H9 (cell line): ENCODE measurements around the gene SCN11A. TPM values are rescaled to one million over a fixed set of nuclear protein-coding genes. Genes with fewer than 3 reads are reported as not detected.

Experiments
- DNase-seq: peaks from one replicate; pipeline ENCODE4 v3.0.0-alpha.2; 2017
- H2AFZ ChIP-seq: one replicate; pipeline ENCODE4 v1.6.1; 2013; ENCODE audit warnings: mild to moderate bottlenecking, low read length, control low read depth, moderate library complexity
- H2AK5ac ChIP-seq: 2 replicates; pipeline ENCODE4 v1.6.1; 2013; ENCODE audit warnings: low read length, control low read depth, mixed read lengths; ENCODE audit not compliant: insufficient read length
- H2BK120ac ChIP-seq: one replicate; pipeline ENCODE4 v1.6.1; 2013; ENCODE audit warnings: low read depth, mild to moderate bottlenecking, low read length, control low read depth, inconsistent platforms; ENCODE audit not compliant: poor library complexity, severe bottlenecking
- H2BK12ac ChIP-seq: 2 replicates; pipeline ENCODE4 v1.6.1; 2013; ENCODE audit warnings: low read length, control low read depth, mixed read lengths, low read depth; ENCODE audit not compliant: insufficient read length
- H2BK15ac ChIP-seq: 2 replicates; pipeline ENCODE4 v1.6.1; 2013; ENCODE audit warnings: low read depth, low read length, control low read depth
- H2BK20ac ChIP-seq: one replicate; pipeline ENCODE4 v1.6.1; 2013; ENCODE audit warnings: low read depth, mild to moderate bottlenecking, low read length, control low read depth, inconsistent platforms; ENCODE audit not compliant: poor library complexity, severe bottlenecking
- H2BK5ac ChIP-seq: 2 replicates; pipeline ENCODE4 v1.6.1; 2013; ENCODE audit warnings: low read length, control low read depth, mixed read lengths; ENCODE audit not compliant: insufficient read length
- H3K14ac ChIP-seq: 2 replicates; pipeline ENCODE4 v1.6.1; 2013; ENCODE audit warnings: low read length, control low read depth; ENCODE audit not compliant: insufficient read depth
- H3K18ac ChIP-seq: 2 replicates; pipeline ENCODE4 v1.6.1; 2013; ENCODE audit warnings: low read depth, mild to moderate bottlenecking, mixed read lengths, low read length, control low read depth; ENCODE audit not compliant: insufficient read length
- H3K23ac ChIP-seq: 2 replicates; pipeline ENCODE4 v1.6.1; 2013; ENCODE audit warnings: low read length, control low read depth, mixed read lengths, low read depth; ENCODE audit not compliant: insufficient read length
- H3K23me2 ChIP-seq: 2 replicates; pipeline ENCODE4 v1.6.1; 2013; ENCODE audit warnings: low read depth, mild to moderate bottlenecking, mixed read lengths, low read length, control low read depth; ENCODE audit not compliant: insufficient read length, poor library complexity, severe bottlenecking
- H3K27ac ChIP-seq: 2 replicates; pipeline ENCODE4 v1.5.1; 2013; ENCODE audit warnings: low read length, control low read depth, mixed read lengths, low read depth; ENCODE audit not compliant: insufficient read length
- H3K27me3 ChIP-seq: 2 replicates; pipeline ENCODE4 v1.6.1; 2013; ENCODE audit warnings: low read length, control low read depth, inconsistent platforms; ENCODE audit not compliant: insufficient read depth
- H3K4ac ChIP-seq: 2 replicates; pipeline ENCODE4 v1.6.1; 2013; ENCODE audit warnings: low read depth, mild to moderate bottlenecking, control low read depth, inconsistent platforms, low read length, moderate library complexity
- H3K4me1 ChIP-seq: 2 replicates; pipeline ENCODE4 v1.6.1; 2013; ENCODE audit warnings: low read length, control low read depth, inconsistent platforms; ENCODE audit not compliant: insufficient read depth
- H3K4me2 ChIP-seq: 2 replicates; pipeline ENCODE4 v1.6.1; 2013; ENCODE audit warnings: low read length, control low read depth, mixed read lengths; ENCODE audit not compliant: insufficient read length, insufficient read depth
- H3K56ac ChIP-seq: 2 replicates; pipeline ENCODE4 v1.6.1; 2013; ENCODE audit warnings: low read depth, mild to moderate bottlenecking, mixed read lengths, low read length, control low read depth; ENCODE audit not compliant: insufficient read length
- H3K79me1 ChIP-seq: 2 replicates; pipeline ENCODE4 v1.6.1; 2013; ENCODE audit warnings: low read depth, mild to moderate bottlenecking, moderate library complexity, low read length, control low read depth, inconsistent platforms; ENCODE audit not compliant: insufficient read depth, poor library complexity, severe bottlenecking
- H3K79me2 ChIP-seq: 2 replicates; pipeline ENCODE4 v1.6.1; 2013; ENCODE audit warnings: low read length, control low read depth, inconsistent platforms; ENCODE audit not compliant: insufficient read depth
- H3K9ac ChIP-seq: 2 replicates; pipeline ENCODE4 v1.6.1; 2013; ENCODE audit warnings: low read length, control low read depth, mixed read lengths; ENCODE audit not compliant: insufficient read length; ENCODE audit errors: extremely low read depth
- H3K9me3 ChIP-seq: one replicate; pipeline ENCODE4 v1.6.1; 2013; ENCODE audit warnings: low read depth, low read length, inconsistent platforms; ENCODE audit not compliant: control insufficient read depth
- H3T11ph ChIP-seq: one replicate; pipeline ENCODE4 v1.6.1; 2013; ENCODE audit warnings: mild to moderate bottlenecking, low read length, control low read depth, inconsistent platforms
- H4K20me1 ChIP-seq: one replicate; pipeline ENCODE4 v1.6.1; 2013; ENCODE audit not compliant: control insufficient read depth, insufficient read length, insufficient read depth
- H4K5ac ChIP-seq: 2 replicates; pipeline ENCODE4 v1.6.1; 2013; ENCODE audit warnings: low read depth, mild to moderate bottlenecking, mixed read lengths, low read length, control low read depth; ENCODE audit not compliant: insufficient read length
- H4K8ac ChIP-seq: replicated peaks from 2 replicates; pipeline ENCODE4 v1.6.1; 2013; ENCODE audit warnings: low read length, control low read depth, mixed read lengths, low read depth; ENCODE audit not compliant: insufficient read length
- H4K91ac ChIP-seq: 2 replicates; pipeline ENCODE4 v1.6.1; 2013; ENCODE audit warnings: low read depth, mild to moderate bottlenecking, moderate library complexity, mixed read lengths, low read length, control low read depth; ENCODE audit not compliant: insufficient read length
- H3K27ac Mint-ChIP-seq, 3 experiments: 2 replicates in 2 of 3; 3 replicates in 1 of 3; pipeline ENCODE4 v1.8.0; 2020 to 2021; ENCODE audit warnings: mixed read lengths in 3 of 3, mild to moderate bottlenecking in 1 of 3, moderate library complexity in 1 of 3
- H3K27me3 Mint-ChIP-seq: 2 replicates; pipeline ENCODE4 v1.8.0; 2021; ENCODE audit warnings: low read depth, mild to moderate bottlenecking, moderate library complexity, mixed read lengths
- H3K36me3 Mint-ChIP-seq, 3 experiments: 2 replicates in 2 of 3; 3 replicates in 1 of 3; pipeline ENCODE4 v1.8.0; 2020 to 2021; ENCODE audit warnings: low read depth in 3 of 3, mixed read lengths in 3 of 3; ENCODE audit not compliant: insufficient read depth in 1 of 3
- H3K4me1 Mint-ChIP-seq, 2 experiments: 2 replicates each; pipeline ENCODE4 v1.8.0; 2020; ENCODE audit warnings: mixed read lengths in 2 of 2
- H3K4me3 Mint-ChIP-seq, 2 experiments: 2 replicates in 1 of 2; 3 replicates in 1 of 2; pipeline ENCODE4 v1.8.0; 2020 to 2021; ENCODE audit warnings: mild to moderate bottlenecking in 2 of 2, mixed read lengths in 2 of 2, moderate library complexity in 1 of 2
- H3K9me3 Mint-ChIP-seq, 2 experiments: 2 replicates in 1 of 2; 3 replicates in 1 of 2; pipeline ENCODE4 v1.8.0; 2020; ENCODE audit warnings: mild to moderate bottlenecking in 2 of 2, mixed read lengths in 2 of 2, moderate library complexity in 1 of 2
- CTCF ChIP-seq: fragments of 200-600 bp; sonication (generic); conservative IDR thresholded peaks from 3 replicates; pipeline ENCODE4 v1.8.0; 2021; ENCODE audit warnings: antibody characterized with exemption, mild to moderate bottlenecking
- WGBS: extraction: QIAGEN DNeasy Blood & Tissue Kit; methylation state at CpG from one replicate; pipeline ENCODE4 v1.1.7; 2013; ENCODE audit warnings: missing lambda C conversion rate, low lambda C conversion rate, mixed read lengths; ENCODE audit not compliant: insufficient read length; ENCODE audit errors: extremely low coverage; 5-methylcytosine and 5-hydroxymethylcytosine counted together
- total RNA-seq: library from RNA; stranded (reverse); gene quantifications from 2 replicates; pipeline ENCODE4 v1.2.1, GENCODE V29; 2021

The SCN11A gene
- total RNA-seq, 1 experiment from 2014 or later = 0.17 TPM

GRCh38 chr3:39068556-39068955, 16.8 kb upstream of the SCN11A start:
- H3K27me3 ChIP-seq = no peaks in the 10 kb centered on the region
- no peak overlapping the region for H2AFZ ChIP-seq
- no peaks in the 10 kb centered on the region for H4K20me1 ChIP-seq
- H3K9ac ChIP-seq = no peak overlapping the region
- Mint-ChIP-seq H3K9me3 (no peaks in the 10 kb centered on the region), H3K27me3 (no peaks in the 10 kb centered on the region), H3K4me3 (no peak overlapping the region), H3K27ac (no peak overlapping the region), H3K4me1 (no peaks in the 10 kb centered on the region), H3K36me3 (peaks cover 8 to 39% (median 37%) of the 10 kb centered on the region in 3 experiments; a peak in 5 of 7 replicates)
- no peak for TF ChIP-seq CTCF
- H3K4me2 ChIP-seq = no peak overlapping the region
- no peak overlapping the region for H3K56ac ChIP-seq
- no peak overlapping the region for H3T11ph ChIP-seq
- DNase-seq = no peak
- no peak overlapping the region for H2BK5ac ChIP-seq
- no peak overlapping the region for H4K8ac ChIP-seq
- WGBS = no CpG with 5 or more reads among the region's 3 CpGs
- H3K79me1 ChIP-seq = peaks cover 4% of the 10 kb centered on the region
- H3K4me1 ChIP-seq = no peaks in the 10 kb centered on the region
- H3K9me3 ChIP-seq = no peaks in the 10 kb centered on the region
- H3K23ac ChIP-seq = no peak overlapping the region
- H3K27ac ChIP-seq = no peak overlapping the region
- no peak overlapping the region for H3K14ac ChIP-seq
- no peak overlapping the region for H3K4ac ChIP-seq
- H4K5ac ChIP-seq = no peak overlapping the region
- H2BK12ac ChIP-seq = no peak overlapping the region
- H4K91ac ChIP-seq = no peak overlapping the region
- no peak overlapping the region for H2BK20ac ChIP-seq
- no peak overlapping the region for H2AK5ac ChIP-seq
- no peak overlapping the region for H2BK15ac ChIP-seq
- H2BK120ac ChIP-seq = no peak overlapping the region
- no peak overlapping the region for H3K18ac ChIP-seq
- no peaks in the 10 kb centered on the region for H3K23me2 ChIP-seq
- no peaks in the 10 kb centered on the region for H3K79me2 ChIP-seq
